ENCODE results near the gene SF3B2. TPM values are rescaled to one million over a fixed set of nuclear protein-coding genes. Genes with fewer than 3 reads are reported as not detected.
A peak's percentile ranks its signal among the peaks of the same experiment; 100 is the strongest.
"Not testable (repeated sequence)": the region's sequence is repeated elsewhere in the genome, so short reads cannot be mapped to it uniquely, and the experiment has no call there.

Gene SF3B2
- total RNA-seq, 1 donor from 2014 or later: 161 TPM

- no peak for DNase-seq (ENCODE audit: low spot score)
These were observed 19.9 kb downstream of the SF3B2 start for GRCh38 chr11:66072081-66072480.

GRCh38 chr11:66072518-66072917 is 20.4 kb downstream of the SF3B2 start:
- no peak for DNase-seq (ENCODE audit: low spot score)

DNA sequence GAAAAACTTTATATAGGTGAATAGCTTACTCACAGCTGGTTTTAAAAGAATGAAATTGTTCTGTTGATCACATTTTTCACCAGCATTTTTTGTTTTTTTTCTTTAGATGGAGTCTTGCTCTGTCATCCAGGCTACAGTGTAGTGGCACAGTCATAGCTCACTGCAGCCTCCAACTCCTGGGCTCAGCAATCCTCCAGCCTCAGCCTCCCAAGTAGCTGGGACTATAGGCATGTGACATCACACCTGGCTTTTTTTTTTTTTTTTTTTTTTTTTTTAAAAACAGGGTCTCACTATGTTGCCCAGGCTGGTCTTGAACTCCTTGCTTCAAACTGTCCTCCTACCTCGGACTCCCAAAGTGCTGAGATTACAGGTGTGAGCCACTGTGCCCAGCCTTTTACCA is 21.5 kb downstream of the SF3B2 start:
- no peak for DNase-seq (ENCODE audit: low spot score)

- no peak for DNase-seq (ENCODE audit: low spot score)
These were observed 23.1 kb downstream of the SF3B2 start for GRCh38 chr11:66075273-66075672.

GRCh38 chr11:66076561-66076960 is 24.4 kb downstream of the SF3B2 start:
- no peak for DNase-seq (ENCODE audit: low spot score)

- no peak for DNase-seq (ENCODE audit: low spot score)
These were observed 25.8 kb downstream of the SF3B2 start for GRCh38 chr11:66077927-66078326.

- DNase-seq (ENCODE audit: low spot score): not testable (repeated sequence)
These were observed 26.8 kb downstream of the SF3B2 start for GRCh38 chr11:66078949-66079348.

GRCh38 chr11:66080055-66080817 is 28.1 kb downstream of the SF3B2 start:
- peak; percentile 52 for DNase-seq (ENCODE audit: low spot score)

GRCh38 chr11:66081505-66081904 is 29.3 kb downstream of the SF3B2 start:
- DNase-seq (ENCODE audit: low spot score): peak; percentile 79

GRCh38 chr11:66082946-66083698 is 31.0 kb downstream of the SF3B2 start:
- peak; percentile 29 for DNase-seq (ENCODE audit: low spot score)

DNA sequence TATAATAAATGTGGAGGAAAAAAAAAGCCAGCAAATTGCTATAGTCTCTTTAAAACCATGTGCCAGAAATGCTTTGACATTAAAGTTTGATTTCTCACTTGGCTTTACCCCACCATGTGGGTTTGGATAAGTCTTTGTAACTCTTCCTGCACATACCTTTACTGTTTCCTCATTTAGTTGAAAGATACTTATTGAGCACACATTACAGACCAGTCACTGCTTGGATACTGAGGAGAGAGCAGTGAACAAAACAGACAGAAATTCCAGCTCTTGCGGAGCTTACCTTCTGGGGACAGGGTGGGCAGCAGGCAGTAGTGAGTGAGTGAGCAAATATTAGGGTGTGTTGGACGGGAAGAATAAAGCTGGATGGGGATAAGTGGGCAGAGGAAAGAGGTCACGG is 31.6 kb downstream of the SF3B2 start:
- DNase-seq (ENCODE audit: low spot score): no peak

- no peak for DNase-seq (ENCODE audit: low spot score)
These were observed 32.8 kb downstream of the SF3B2 start for GRCh38 chr11:66084821-66085475.

DNA sequence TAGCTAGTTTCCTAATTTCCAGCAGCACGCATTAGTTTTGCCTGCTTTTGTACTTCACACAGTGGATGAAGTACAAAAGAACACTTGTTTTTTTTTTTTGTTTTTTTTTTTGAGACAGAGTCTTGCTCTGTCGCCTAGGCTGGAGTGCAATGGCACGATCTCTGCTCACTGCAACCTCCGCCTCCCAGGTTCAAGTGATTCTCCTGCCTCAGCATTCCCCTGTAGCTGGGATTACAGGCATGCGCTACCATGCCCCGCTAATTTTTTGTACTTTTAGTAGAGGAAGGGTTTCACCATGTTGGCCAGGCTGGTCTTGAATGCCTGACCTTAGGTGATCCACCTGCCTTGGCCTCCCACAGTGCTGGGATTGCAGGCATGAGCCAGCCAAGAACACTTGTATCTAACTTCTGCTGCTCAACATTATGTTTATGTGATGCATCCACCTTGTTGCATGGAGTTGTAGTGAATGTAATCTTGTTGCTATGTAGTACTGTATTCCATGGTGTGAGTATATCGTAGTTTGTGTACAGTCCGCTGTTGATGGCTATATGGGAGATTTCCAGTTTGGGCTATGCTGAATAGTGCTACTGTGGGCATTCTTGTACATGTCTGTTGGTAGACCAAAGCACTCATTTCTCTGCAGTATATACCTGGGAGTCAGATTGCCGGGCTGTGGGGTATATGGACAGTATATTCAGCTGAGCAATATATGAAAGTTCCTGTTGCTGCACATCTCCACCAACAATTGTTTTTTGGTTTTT is 35.2 kb downstream of the SF3B2 start:
- no peak for DNase-seq (ENCODE audit: low spot score)

- DNase-seq (ENCODE audit: low spot score): no peak
These were observed 36.9 kb downstream of the SF3B2 start for GRCh38 chr11:66089067-66089466.

DNA sequence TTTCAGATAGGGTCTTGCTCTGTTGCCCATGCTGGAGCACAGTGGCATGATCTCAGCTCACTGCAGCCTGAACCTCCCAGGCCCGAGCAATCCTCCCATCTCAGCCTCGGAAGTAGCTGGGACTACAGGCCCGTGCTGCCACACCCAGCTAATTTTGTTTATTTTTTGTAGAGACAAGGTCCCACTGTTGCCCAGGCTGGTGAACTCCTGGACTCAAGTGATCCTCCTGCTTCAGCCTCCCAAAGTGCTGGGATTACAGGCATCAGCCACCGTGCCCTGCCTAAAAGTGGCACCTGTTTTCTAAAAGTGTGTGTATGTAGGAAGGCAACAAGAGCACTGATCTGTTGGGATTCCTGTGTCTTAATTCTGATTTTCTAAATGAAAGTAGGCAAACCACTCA is 38.1 kb downstream of the SF3B2 start:
- DNase-seq (ENCODE audit: low spot score): no peak

GRCh38 chr11:66092125-66092524 is 40.0 kb downstream of the SF3B2 start:
- not testable (repeated sequence) for DNase-seq (ENCODE audit: low spot score)

GRCh38 chr11:66099746-66100145 is 47.6 kb downstream of the SF3B2 start:
- DNase-seq (ENCODE audit: low spot score): not testable (repeated sequence)

GRCh38 chr11:66100272-66101065 is 48.3 kb downstream of the SF3B2 start:
- peak; percentile 88 for DNase-seq (ENCODE audit: low spot score)

DNA sequence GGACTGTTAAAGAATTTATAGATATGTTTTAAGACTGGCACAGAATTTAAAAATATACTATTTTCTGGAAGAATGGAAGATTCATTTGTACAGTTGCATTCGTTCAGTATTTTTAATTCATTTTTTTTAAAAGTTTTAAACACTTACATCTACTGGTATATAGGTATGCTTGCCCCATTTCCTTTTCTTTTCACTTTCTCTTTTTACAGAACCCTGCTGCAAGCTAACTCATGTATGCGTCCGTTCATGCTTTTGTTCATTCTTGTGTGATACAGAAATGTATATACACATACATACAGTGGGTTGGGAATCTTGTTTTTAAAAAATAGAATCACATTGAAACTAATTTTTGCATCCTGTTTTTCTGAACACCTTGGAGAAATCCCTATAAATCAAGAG is 48.9 kb downstream of the SF3B2 start:
- DNase-seq (ENCODE audit: low spot score): no peak

DNA sequence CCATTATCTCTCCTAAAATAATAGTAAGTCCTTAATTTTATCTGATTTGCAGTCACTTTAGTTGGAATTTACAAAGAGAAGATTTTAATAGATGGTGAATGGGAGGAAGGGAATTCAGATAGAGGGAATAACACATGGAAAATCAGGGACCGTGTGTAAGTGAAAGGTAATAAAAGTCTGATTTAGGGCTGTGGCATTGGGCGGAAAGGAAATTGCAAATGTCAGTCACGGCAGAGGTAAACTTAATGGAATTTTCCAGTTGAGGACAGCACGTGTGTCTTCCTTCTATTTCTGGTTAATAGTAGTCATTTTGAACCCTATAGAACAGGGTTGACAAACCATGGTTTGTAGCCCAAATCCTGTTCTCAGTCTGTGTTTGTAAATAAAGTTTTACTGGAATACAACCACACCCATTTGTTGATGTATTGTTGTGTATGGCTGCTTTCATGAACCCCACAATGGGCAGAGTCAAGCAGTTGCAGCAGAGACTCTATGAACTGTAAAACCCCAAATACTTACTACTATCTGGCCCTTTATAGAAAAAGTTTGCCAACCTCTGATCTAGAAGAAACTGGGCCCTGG is 52.0 kb downstream of the SF3B2 start:
- no peak for DNase-seq (ENCODE audit: low spot score)

All from mucosa of gallbladder (tissue), 1 donor.